ES-I3 (cell line): ENCODE measurements around the gene METTL21C.

Source experiments
- H3K36me3 ChIP-seq: 2 replicates; pipeline ENCODE4 v1.6.1; 2013; ENCODE audit warnings: mild to moderate bottlenecking, low read length, control low read depth, moderate library complexity; ENCODE audit not compliant: insufficient read depth
- H3K4me1 ChIP-seq: 2 replicates; pipeline ENCODE4 v1.6.1; 2013; ENCODE audit warnings: mild to moderate bottlenecking, control low read depth, low read length; ENCODE audit not compliant: insufficient read depth
- H3K9ac ChIP-seq: 2 replicates; pipeline ENCODE4 v1.6.1; 2013; ENCODE audit warnings: low read depth, mild to moderate bottlenecking, low read length, moderate library complexity
- H3K9me3 ChIP-seq: 2 replicates; pipeline ENCODE4 v1.6.1; 2013; ENCODE audit warnings: mild to moderate bottlenecking, low read length, moderate library complexity; ENCODE audit not compliant: control insufficient read depth, insufficient read depth

The METTL21C gene

GRCh38 chr13:102703726-102704035 is 8.8 kb upstream of the METTL21C start:
- H3K9ac ChIP-seq = no peak overlapping the region

GRCh38 chr13:102702965-102703725 is 8.3 kb upstream of the METTL21C start:
- no peaks in the 10 kb centered on the region for H3K9me3 ChIP-seq
- no peaks in the 10 kb centered on the region for H3K4me1 ChIP-seq
- no peak overlapping the region for H3K9ac ChIP-seq
- no peaks in the 10 kb centered on the region for H3K36me3 ChIP-seq

More at GRCh38 chr13:102703726-102704035, 8.8 kb upstream of the METTL21C start:
- H3K4me1 ChIP-seq = no peaks in the 10 kb centered on the region
- H3K36me3 ChIP-seq = no peaks in the 10 kb centered on the region
- no peaks in the 10 kb centered on the region for H3K9me3 ChIP-seq

GRCh38 chr13:102701331-102701730 is 6.5 kb upstream of the METTL21C start:
- Histone ChIP-seq H3K9me3 (no peaks in the 10 kb centered on the region), H3K36me3 (no peaks in the 10 kb centered on the region), H3K9ac (no peak overlapping the region), H3K4me1 (no peaks in the 10 kb centered on the region)

GRCh38 chr13:102700088-102701031 is 5.5 kb upstream of the METTL21C start:
- no peaks in the 10 kb centered on the region for H3K4me1 ChIP-seq
- H3K9me3 ChIP-seq = no peaks in the 10 kb centered on the region
- no peaks in the 10 kb centered on the region for H3K36me3 ChIP-seq
- no peak overlapping the region for H3K9ac ChIP-seq

- Histone ChIP-seq H3K9ac (no peak overlapping the region), H3K4me1 (no peaks in the 10 kb centered on the region), H3K9me3 (no peaks in the 10 kb centered on the region), H3K36me3 (no peaks in the 10 kb centered on the region)
Measured at GRCh38 chr13:102699504-102699903, 4.7 kb upstream of the METTL21C start.

GRCh38 chr13:102698649-102698980 is 3.8 kb upstream of the METTL21C start:
- no peaks in the 10 kb centered on the region for H3K4me1 ChIP-seq
- no peaks in the 10 kb centered on the region for H3K9me3 ChIP-seq
- no peaks in the 10 kb centered on the region for H3K36me3 ChIP-seq
- H3K9ac ChIP-seq = no peak overlapping the region

GRCh38 chr13:102697929-102698648 is 3.2 kb upstream of the METTL21C start:
- Histone ChIP-seq H3K9ac (no peak overlapping the region), H3K36me3 (no peaks in the 10 kb centered on the region), H3K4me1 (no peaks in the 10 kb centered on the region), H3K9me3 (no peaks in the 10 kb centered on the region)

- peaks cover 5% of the 10 kb centered on the region; the same call in 1 of the 2 replicates for H3K4me1 ChIP-seq
- H3K9ac ChIP-seq = no peak overlapping the region
- H3K36me3 ChIP-seq = no peaks in the 10 kb centered on the region
- H3K9me3 ChIP-seq = no peaks in the 10 kb centered on the region
Measured at GRCh38 chr13:102697264-102697663, 2.4 kb upstream of the METTL21C start.

- H3K36me3 ChIP-seq = no peaks in the 10 kb centered on the region
- peaks cover 9% of the 10 kb centered on the region; the same call in 1 of the 2 replicates for H3K4me1 ChIP-seq
- no peaks in the 10 kb centered on the region for H3K9me3 ChIP-seq
- no peak overlapping the region for H3K9ac ChIP-seq
Measured at GRCh38 chr13:102696465-102696864, 1.6 kb upstream of the METTL21C start.

- Histone ChIP-seq H3K9me3 (no peaks in the 10 kb centered on the region), H3K9ac (no peak overlapping the region), H3K4me1 (peaks cover 10% of the 10 kb centered on the region), H3K36me3 (no peaks in the 10 kb centered on the region)
Measured at GRCh38 chr13:102693776-102694175, 1.1 kb downstream of the METTL21C start.

- Histone ChIP-seq H3K9ac (no peak overlapping the region), H3K9me3 (no peaks in the 10 kb centered on the region), H3K4me1 (peaks cover 15% of the 10 kb centered on the region), H3K36me3 (no peaks in the 10 kb centered on the region)
Measured at GRCh38 chr13:102693250-102693649, 1.6 kb downstream of the METTL21C start.

- H3K36me3 ChIP-seq = no peaks in the 10 kb centered on the region
- no peak overlapping the region for H3K9ac ChIP-seq
- H3K4me1 ChIP-seq = peaks cover 22% of the 10 kb centered on the region
- H3K9me3 ChIP-seq = no peaks in the 10 kb centered on the region
Measured at GRCh38 chr13:102692491-102692826, 2.4 kb downstream of the METTL21C start.

GRCh38 chr13:102690883-102691282 is 4.0 kb downstream of the METTL21C start:
- H3K36me3 ChIP-seq = no peaks in the 10 kb centered on the region
- peaks cover 29% of the 10 kb centered on the region for H3K4me1 ChIP-seq
- H3K9ac ChIP-seq = no peak overlapping the region
- H3K9me3 ChIP-seq = no peaks in the 10 kb centered on the region; the same call in 1 of the 2 replicates

GRCh38 chr13:102688306-102688973 is 6.4 kb downstream of the METTL21C start:
- no peak overlapping the region for H3K9ac ChIP-seq
- no peaks in the 10 kb centered on the region for H3K36me3 ChIP-seq

More at GRCh38 chr13:102688306-102688973, 6.4 kb downstream of the METTL21C start:
- H3K9me3 ChIP-seq = no peaks in the 10 kb centered on the region; the same call in 1 of the 2 replicates
- peaks cover 29% of the 10 kb centered on the region for H3K4me1 ChIP-seq
